HG03432 (cell line): ENCODE results near the gene TK1.
"Not testable (repeated sequence)": the region's sequence is repeated elsewhere in the genome, so short reads cannot be mapped to it uniquely, and the experiment has no call there.

Experiments
- ATAC-seq: cut with Tn5 transposase; IDR thresholded peaks from one replicate; pipeline ENCODE4 v1.9.1; 2021; ENCODE audit warnings: mild to moderate bottlenecking, moderate library complexity; ENCODE audit not compliant: unreplicated experiment

The TK1 gene

DNA sequence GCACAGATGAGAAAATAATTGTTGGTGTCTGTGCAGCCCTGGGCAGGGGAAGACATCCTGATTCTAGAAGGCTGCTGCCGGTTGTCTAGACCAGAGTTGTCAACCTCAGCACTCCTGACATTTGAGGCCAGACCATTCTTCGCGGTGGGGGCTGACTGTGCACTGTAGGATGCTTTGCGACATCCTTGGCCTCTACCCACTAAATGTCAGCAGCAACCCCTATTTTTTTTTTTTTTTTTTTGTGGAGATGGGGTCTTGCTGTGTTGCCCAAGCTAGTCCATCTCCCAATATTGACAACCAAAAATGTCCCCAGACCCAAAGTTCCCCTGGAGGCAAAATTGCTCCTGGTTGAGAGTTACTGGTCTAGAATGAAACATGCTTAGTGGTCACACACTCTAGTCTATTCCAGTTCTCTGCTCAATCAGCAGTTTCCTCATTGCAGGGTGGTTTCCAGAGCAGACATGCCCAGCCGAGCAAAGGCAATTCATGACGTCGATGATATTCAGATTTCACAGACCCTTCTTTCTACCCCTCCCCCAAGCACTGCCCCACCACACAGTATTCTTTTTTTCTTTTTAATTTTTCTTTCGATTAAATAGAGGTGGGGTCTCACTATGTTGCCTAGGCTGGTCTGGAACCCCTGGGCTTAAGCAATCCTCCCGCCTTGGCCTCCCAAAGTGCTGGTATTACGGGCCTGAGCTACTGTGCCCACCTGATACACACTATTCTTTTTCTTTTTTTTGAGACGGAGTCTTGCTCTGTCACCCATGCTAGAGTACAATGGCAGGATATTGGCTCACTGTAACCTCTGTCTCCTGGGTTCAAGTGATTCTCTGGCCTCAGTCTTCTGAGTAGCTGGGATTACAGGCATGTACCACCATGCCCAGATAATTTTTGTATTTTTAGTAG, 31.7 kb downstream of the TK1 start:
- peak; percentile 50 for ATAC-seq

GRCh38 chr17:78151514-78152008, 35.3 kb downstream of the TK1 start:
- ATAC-seq, result no peak

DNA sequence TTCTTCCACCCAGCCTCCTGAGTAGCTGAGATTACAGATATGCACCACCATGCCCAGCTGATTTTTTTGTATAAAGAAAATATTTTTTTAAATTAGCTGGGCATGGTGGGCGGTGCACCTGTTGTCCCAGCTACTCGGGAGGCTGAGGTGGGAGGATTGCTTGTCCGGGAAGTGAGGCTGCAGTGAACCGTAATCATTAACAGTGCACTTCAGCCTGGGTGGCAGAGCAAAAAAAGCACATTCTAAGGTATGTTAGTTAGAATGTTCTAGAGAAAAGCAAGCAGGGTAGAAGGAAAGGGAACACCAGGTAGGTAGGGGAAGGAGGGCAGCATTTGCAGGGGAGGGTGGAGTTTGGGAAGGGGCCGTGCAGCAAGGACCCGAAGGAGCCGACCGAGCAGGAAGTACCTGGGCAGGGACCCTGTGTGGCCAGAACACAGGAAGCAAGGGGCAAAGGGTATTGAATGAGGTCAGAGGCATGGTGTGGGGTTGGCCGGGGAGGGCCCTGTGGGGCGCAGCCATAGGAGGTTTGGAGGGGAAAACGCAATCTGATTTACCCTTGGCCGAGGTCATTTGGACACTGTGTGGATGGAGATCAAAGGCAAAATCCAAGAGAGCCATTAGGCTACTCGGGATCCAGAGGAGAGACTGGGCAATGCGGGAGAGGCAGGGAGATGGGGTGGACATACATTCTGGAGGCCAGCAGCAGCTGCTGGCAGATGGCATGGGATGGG, 38.4 kb downstream of the TK1 start:
- no peak for ATAC-seq

DNA sequence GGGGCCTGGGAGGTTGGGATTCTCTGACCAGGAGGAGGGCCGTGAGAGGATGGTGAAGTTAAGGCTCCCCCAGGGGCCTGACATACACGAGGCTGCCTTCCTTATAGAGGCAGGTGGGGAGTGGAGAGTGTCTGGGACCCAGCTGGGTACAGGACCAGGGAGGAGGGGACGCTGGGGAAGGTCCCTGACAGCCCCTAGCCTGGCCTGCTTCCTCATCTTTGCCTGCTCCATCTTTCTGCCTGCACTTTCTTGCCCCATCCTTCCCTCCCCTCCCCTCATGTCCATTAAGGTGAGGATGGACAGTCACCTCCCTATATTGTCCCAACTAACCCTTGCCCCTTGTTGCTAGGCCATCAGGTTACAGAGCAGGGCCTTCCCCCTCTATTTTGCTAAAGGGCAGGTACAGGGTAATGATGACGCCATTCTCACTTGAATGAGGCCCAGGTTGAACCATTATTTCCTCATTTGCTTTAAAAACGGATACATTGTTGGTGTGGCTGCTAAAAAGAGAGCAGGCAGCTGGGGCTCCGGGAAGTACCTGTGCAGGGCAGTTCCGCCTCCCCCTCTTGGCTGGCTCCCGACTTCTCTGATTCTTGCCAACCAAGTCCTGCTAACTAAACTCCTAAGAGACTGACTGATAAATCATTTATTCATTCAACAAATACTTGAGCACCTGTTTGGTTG, 39.4 kb downstream of the TK1 start:
- peak; percentile 42 for ATAC-seq

- no peak for ATAC-seq
Observed at GRCh38 chr17:78146881-78147280, 40.0 kb downstream of the TK1 start.

DNA sequence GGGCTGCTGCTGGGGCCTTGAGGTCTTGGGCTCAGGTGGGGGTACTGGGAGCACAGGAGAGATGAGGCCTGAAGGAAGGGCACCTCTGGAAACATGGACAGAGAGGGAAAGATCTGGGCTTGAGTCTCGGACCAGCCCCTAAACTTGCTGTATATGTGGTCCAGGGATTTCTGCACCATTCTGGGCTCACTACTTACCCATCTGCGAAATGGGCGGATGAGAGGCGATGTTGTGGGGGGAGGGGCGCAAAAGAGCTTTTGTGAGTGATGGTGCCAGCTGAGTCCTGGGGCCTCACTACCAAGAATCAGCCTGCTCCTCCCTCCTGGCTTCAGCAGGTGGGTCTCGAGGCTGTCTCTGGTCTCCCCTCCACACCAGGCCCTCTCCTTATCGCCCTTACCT, 40.4 kb downstream of the TK1 start:
- no peak for ATAC-seq

DNA sequence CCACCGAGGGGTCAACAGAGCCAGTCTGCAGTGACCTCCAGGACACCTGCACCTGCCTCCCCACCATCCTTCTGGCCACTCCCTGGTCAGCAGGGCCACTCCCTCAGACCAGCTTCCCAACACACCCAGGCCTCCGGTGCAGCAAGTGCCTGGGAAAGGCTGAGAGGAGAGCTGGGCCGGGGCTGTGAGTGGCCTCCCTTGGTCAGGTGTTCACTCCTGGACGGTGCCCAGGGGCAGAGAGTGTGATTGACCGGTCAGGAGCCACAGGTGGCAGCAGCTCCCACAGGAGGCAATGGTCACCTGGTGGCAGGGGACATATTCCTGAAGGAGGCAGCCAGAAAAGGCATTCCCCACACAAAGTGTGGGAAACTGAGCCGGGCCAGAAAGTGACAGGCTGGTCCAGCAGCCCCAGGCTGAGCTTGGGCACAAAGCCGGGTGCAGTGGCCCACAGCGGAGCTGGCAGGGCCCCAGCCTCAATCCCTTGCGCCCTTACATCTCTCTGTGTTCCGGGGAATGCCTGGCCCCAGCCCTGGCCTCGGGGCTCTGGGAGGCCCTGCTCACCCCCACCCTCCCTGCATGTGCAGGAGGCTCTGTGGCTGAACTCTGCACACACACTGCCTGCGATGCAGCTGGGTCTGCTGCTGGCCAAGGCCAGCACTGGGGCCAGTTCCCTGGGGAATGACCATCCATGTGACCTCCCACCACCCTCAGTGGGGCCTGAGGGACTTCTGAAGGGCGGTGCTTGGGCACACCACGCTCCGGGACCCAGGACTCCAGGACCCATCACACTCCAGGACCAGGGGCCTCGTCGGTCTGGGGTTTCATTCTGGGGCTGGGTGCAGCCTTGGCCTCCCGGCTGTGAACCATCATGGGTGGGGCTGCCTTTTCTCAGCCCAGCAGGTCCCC, 41.9 kb downstream of the TK1 start:
- no peak for ATAC-seq

DNA sequence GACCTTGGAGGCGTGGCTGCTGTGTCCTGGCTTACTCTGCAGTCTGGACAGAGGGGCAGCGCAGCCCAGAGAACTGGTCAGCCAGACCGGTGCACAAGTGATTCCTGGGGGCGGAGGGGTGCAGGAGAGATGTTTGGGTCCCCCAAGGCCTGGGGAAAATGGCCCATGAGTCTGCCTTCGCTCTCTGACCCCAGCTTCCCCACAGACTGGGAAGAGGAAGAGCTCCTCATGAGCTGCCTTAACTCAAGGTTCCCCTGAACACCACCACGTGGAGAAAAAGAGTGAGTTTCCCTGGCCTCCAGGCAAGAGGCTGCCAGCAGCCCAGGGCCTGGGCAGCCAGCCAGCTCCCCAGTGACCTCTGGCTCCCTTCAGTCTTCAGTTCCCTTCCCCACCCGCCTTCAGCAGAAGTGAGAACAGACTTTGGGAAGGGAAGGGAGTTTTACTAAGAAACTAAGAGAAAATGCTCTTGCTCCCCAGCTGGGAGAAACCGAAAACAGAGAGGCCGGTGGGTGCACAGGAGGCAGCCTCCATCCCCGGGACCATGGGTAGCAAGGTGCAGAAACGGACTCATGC, 42.6 kb downstream of the TK1 start:
- no peak for ATAC-seq

- ATAC-seq, result no peak
Observed at GRCh38 chr17:78143214-78144146, 43.4 kb downstream of the TK1 start.

DNA sequence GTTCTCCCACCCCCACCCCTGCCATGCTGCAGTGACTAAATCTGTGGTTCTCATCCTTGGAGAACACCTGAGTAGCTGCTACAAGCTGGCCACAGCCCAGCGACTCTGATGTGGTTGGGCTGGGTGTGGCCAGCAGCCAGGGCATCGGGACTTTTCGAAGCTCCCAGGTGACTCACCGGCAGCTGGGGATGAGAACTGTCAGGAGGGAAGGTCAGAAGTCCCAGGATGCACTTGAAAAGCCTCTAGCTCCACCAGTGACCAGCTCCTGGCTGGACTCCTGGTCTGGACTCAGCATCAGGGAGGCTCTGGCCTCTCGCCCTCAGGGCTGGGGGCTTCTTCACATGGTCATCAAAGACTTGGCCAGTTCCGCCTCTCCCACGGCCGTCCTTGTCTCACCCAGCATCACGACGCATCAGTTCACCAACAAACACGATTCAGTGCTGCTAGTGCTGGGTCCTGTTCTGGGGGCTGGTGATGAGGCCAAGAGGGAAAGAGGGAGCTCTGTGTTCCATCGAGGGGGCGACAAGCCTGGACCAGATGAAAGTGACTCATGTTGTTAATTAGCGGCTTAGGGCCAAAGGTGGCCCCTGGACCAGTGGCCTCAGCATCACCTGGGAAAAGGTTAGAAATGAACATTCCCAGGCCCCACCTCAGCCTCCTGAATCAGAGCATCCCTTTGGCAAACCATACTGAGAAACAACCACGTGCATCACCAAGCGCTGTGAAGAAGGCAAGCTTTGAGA, 44.6 kb downstream of the TK1 start:
- no peak for ATAC-seq

DNA sequence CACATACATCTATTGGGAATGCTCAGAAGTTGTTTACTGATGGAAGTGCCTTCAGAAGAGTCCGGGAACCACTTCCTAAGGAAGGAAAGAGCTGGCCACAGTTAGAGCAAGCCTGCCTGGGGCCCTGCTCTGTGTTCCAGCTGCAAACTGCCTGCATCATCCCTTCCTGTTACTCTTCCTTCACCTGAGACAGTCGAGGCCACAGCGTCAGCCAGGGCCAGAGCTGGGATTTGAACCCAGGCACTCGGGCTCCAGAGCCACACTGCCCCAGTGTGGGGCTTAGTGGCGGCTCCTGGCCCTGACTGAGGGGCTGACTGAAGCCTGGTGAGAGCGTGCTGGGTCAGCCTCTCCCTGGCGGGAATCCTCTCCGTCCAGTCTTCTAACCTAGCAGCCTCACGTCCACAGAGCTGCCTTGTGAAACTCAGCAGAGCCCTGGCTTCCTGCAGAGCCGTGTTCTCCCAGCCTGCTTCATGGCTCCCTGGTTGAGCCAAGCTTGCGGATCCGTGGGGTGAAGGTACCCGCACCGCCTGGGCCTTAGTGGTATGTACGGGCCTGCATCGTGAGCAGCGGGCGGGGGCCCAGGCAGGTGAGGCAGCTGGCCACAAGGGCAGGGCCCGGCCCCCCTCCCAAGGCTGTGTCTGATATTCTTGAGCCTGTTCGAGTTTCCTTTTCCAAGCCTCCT, 45.3 kb downstream of the TK1 start:
- ATAC-seq, result no peak

DNA sequence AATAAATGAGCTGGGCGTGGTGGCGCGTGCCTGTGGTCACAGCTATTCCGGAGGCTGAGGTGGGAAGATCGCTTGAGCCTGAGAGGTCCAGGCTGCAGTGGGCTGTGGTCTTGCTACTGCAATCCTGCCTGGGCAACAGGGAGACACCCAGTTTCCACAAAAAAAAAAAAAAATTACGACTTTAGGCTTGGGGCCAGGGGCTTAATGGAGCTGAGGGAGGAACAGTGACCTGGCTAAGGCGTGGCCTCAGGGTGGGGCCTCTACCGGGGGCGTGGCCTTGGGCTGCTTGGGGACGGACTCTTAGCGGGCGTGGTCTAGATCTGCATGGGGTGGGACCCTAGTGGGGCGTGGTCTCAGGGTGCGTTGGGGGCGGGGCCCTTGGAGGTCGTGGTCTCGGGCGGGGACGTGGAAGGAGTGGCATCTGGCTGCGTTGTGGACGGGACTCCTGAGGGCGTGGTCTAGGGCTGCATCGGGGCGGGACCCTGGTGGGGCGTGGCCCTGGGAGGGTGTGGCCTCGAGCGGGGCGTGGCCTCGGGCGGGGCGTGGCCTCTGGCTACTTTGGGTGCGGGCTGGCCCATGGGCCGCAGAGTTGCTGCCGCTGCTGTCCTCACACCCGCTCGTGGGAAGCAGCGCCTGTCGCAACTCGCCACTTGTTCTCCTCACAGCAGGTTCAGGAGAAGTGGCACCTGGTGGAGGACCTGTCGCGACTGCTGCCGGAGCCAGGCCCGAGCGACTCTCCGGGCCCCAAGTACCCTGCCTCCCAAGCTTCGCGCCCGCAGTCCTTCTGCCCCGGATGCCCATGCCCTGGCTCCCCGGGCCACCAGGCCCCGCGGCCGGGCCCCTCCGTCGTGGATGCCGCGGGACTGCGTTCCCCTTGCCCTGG, 46.4 kb downstream of the TK1 start:
- ATAC-seq, result peak; percentile 74

DNA sequence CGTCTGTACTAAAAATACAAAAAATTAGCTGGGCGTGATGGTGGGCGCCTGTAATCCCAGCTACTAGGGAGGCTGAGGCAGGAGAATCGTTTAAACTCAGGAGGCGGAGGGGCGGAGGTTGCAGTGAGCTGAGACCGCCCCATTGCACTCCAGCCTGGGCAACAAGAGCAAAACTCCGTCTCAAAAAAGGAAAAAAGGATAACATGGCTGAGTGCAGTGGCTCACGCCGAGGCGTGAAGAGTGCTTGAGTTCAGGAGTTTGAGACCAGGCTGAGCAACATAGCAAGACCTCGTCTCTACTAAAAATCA, 47.0 kb downstream of the TK1 start:
- not testable (repeated sequence) for ATAC-seq

DNA sequence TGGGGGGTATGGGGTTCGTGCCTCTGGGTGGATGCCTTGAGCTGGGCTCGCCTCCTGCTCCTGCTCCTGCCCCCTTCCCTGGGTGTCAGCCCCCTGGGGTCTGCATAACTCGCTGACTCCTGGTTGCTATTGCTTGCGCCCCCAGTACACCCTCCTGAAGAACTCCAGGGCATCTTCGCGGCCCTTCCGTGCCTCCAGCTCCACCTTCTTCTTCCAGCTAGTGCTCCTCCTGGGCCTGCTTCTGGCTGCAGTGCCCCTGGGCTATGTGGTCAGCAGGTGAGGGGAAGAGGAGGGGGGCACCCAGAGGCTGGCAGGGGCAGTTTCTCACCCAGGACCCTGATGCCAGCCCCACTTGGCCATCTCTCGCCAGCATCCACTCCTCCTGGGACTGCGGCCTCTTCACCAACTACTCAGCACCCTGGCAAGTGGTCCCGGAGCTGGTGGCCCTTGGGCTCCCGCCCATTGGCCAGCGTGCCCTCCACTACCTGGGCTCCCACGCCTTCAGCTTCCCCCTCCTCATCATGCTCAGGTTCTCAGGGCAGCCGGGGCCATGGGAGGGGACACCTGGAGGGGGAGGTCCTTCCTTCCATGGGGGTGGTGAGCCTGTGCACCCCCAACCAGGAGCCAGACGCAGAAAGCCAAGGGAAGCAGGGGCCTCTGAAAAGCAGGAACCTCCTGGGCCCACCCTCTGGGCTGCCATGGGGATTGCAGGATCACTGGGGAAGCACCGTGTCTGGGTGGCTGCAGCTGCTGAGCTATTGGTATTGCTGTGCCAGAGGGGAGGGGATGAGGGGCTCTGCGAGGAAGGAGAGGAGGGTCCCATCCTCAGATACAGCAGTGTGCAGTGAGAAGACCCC, 48.4 kb downstream of the TK1 start:
- no peak for ATAC-seq

GRCh38 chr17:78137392-78138203, 49.3 kb downstream of the TK1 start:
- no peak for ATAC-seq
